22Rv1 (cell line): ENCODE measurements around the gene PSMD5.

Experiments
- CTCF ChIP-seq: fragments of 450-650 bp; IDR thresholded peaks from 2 replicates; pipeline ENCODE4 v1.5.1; 2017; ENCODE audit warnings: mild to moderate bottlenecking
- ZFX ChIP-seq: fragments of 450-650 bp; IDR thresholded peaks from 2 replicates; pipeline ENCODE4 v1.6.1; 2017; ENCODE audit warnings: antibody characterized with exemption, borderline replicate concordance

GRCh38 chr9:120774719-120775118 lies 68.0 kb downstream of the PSMD5 start:
- TF ChIP-seq CTCF (no peak), ZFX (no peak)
